ENCODE data around the gene NBAS.

GRCh38 chr2:15563227-15564100 is 2.3 kb upstream of the NBAS start:
- TF ChIP-seq, protein P1, sequence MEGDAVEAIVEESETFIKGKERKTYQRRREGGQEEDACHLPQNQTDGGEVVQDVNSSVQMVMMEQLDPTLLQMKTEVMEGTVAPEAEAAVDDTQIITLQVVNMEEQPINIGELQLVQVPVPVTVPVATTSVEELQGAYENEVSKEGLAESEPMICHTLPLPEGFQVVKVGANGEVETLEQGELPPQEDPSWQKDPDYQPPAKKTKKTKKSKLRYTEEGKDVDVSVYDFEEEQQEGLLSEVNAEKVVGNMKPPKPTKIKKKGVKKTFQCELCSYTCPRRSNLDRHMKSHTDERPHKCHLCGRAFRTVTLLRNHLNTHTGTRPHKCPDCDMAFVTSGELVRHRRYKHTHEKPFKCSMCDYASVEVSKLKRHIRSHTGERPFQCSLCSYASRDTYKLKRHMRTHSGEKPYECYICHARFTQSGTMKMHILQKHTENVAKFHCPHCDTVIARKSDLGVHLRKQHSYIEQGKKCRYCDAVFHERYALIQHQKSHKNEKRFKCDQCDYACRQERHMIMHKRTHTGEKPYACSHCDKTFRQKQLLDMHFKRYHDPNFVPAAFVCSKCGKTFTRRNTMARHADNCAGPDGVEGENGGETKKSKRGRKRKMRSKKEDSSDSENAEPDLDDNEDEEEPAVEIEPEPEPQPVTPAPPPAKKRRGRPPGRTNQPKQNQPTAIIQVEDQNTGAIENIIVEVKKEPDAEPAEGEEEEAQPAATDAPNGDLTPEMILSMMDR (IDR thresholded peaks at IDR 0.05; ENCODE audit: extremely low read depth in 1 of 2, insufficient read depth in 1 of 2, low read depth in 1 of 2, low read length in 2 of 2), result no peak
- TF ChIP-seq MYC (IDR thresholded peaks at IDR 0.05; ENCODE audit: low read depth, low read length) (no peak), EZH2 (IDR thresholded peaks at IDR 0.05; ENCODE audit: borderline replicate concordance, low read depth, low read length, severe bottlenecking) (no peak)

All from endothelial cell of umbilical vein (primary cell).